Liver (tissue), 10 donors: ENCODE data around the gene ISM2. TPM values are rescaled to one million over a fixed set of nuclear protein-coding genes. Genes with fewer than 3 reads are reported as not detected.

Experiments
- DNase-seq: peaks from one replicate; pipeline ENCODE4 v3.0.0-alpha.2; 2017; ENCODE audit warnings: low spot score
- H3K27ac ChIP-seq, 2 donors: one replicate each; pipeline ENCODE4 v1.7.0; 2013; ENCODE audit warnings: inconsistent platforms in 2 of 2, low read length in 2 of 2, control low read depth in 1 of 2, low read depth in 1 of 2, mild to moderate bottlenecking in 1 of 2
- H3K27me3 ChIP-seq, 4 donors: one replicate each; pipeline versions ENCODE4 v1.6.1 to v1.7.0; 2013; ENCODE audit warnings: low read length in 3 of 4, inconsistent platforms in 1 of 4, mild to moderate bottlenecking in 1 of 4, moderate library complexity in 1 of 4; ENCODE audit not compliant: control insufficient read depth in 4 of 4, insufficient read depth in 4 of 4
- H3K36me3 ChIP-seq, 4 donors: one replicate each; pipeline versions ENCODE4 v1.6.1 to v1.7.0; 2013; ENCODE audit warnings: low read length in 3 of 4, mild to moderate bottlenecking in 3 of 4, low read depth in 1 of 4, moderate library complexity in 1 of 4; ENCODE audit not compliant: control insufficient read depth in 4 of 4, insufficient read depth in 3 of 4
- H3K4me1 ChIP-seq, 4 donors: one replicate each; pipeline versions ENCODE4 v1.6.1 to v1.7.0; 2013; ENCODE audit warnings: low read length in 3 of 4, mild to moderate bottlenecking in 3 of 4, moderate library complexity in 1 of 4; ENCODE audit not compliant: control insufficient read depth in 4 of 4, insufficient read depth in 4 of 4
- H3K4me3 ChIP-seq, 3 donors: one replicate each; pipeline versions ENCODE4 v1.6.1 to v1.7.0; 2013; ENCODE audit warnings: low read length in 3 of 3, control low read depth in 1 of 3, low read depth in 1 of 3, mild to moderate bottlenecking in 1 of 3
- H3K9ac ChIP-seq, 2 donors: one replicate each; pipeline ENCODE4 v1.7.0; 2013; ENCODE audit warnings: low read length in 2 of 2, mild to moderate bottlenecking in 2 of 2, moderate library complexity in 2 of 2, control low read depth in 1 of 2, low read depth in 1 of 2
- H3K9me3 ChIP-seq, 4 donors: one replicate each; pipeline versions ENCODE4 v1.6.1 to v1.7.0; 2013; ENCODE audit warnings: low read length in 3 of 4; ENCODE audit not compliant: control insufficient read depth in 4 of 4
- FOXA1 ChIP-seq: IDR thresholded peaks from 2 replicates; pipeline ENCODE4 v1.6.1; 2016; ENCODE audit warnings: antibody characterized with exemption
- FOXA2 ChIP-seq: IDR thresholded peaks from 2 replicates; pipeline ENCODE4 v1.6.1; 2016; ENCODE audit warnings: antibody characterized with exemption
- GABPA ChIP-seq, 2 donors: IDR thresholded peaks in 1 of 2; conservative IDR thresholded peaks in 1 of 2; 2 replicates each; pipeline ENCODE4 v1.6.1; 2016; ENCODE audit warnings: antibody characterized with exemption in 2 of 2, mild to moderate bottlenecking in 1 of 2, moderate library complexity in 1 of 2
- HNF4A ChIP-seq, 2 donors: conservative IDR thresholded peaks; 2 replicates each; pipeline ENCODE4 v1.6.1; 2016; ENCODE audit warnings: antibody characterized with exemption in 2 of 2, mild to moderate bottlenecking in 2 of 2
- HNF4G ChIP-seq: IDR thresholded peaks from 2 replicates; pipeline ENCODE4 v1.6.1; 2016; ENCODE audit warnings: antibody characterized with exemption
- JUND ChIP-seq, 2 donors: IDR thresholded peaks; 2 replicates each; pipeline ENCODE4 v1.6.1; 2016; ENCODE audit warnings: antibody characterized with exemption in 2 of 2
- NR2F2 ChIP-seq: IDR thresholded peaks from 2 replicates; pipeline ENCODE4 v1.6.1; 2016; ENCODE audit warnings: antibody characterized with exemption
- RAD21 ChIP-seq, 2 donors: IDR thresholded peaks; 2 replicates each; pipeline ENCODE4 v1.6.1; 2016; ENCODE audit warnings: antibody characterized with exemption in 2 of 2, mild to moderate bottlenecking in 2 of 2
- RXRA ChIP-seq, 2 donors: IDR thresholded peaks; 2 replicates each; pipeline ENCODE4 v1.6.1; 2017 to 2018; ENCODE audit warnings: antibody characterized with exemption in 2 of 2, mild to moderate bottlenecking in 1 of 2
- SP1 ChIP-seq: IDR thresholded peaks from 2 replicates; pipeline ENCODE4 v1.6.1; 2018; ENCODE audit warnings: antibody characterized with exemption, mild to moderate bottlenecking
- TAF1 ChIP-seq: conservative IDR thresholded peaks from 2 replicates; pipeline ENCODE4 v1.6.1; 2016; ENCODE audit warnings: antibody characterized with exemption, mild to moderate bottlenecking
- YY1 ChIP-seq: IDR thresholded peaks from 2 replicates; pipeline ENCODE4 v1.6.1; 2016; ENCODE audit warnings: antibody characterized with exemption, mild to moderate bottlenecking
- WGBS: extraction: QIAGEN DNeasy Blood & Tissue Kit; methylation state at CpG from one replicate; pipeline ENCODE4 v1.1.7; 2013; 5-methylcytosine and 5-hydroxymethylcytosine counted together
- polyA plus RNA-seq, 2 donors: library from polyadenylated mRNA; stranded (reverse) in 1 of 2; unstranded in 1 of 2; fragments of 200-250 nt in 1 of 2; fragments of >200 nt in 1 of 2; fragmentation: Nextera tagmentation in 1 of 2; extraction: Ambion mirVana in 1 of 2; gene quantifications; one replicate each; pipeline versions ENCODE4 v1.2.1 to v1.2.3, GENCODE V29; 2013 to 2015
- small RNA-seq: library from RNA; depleted of rRNA; stranded (forward); fragments of <200 nt; gene quantifications from one replicate; pipeline ENCODE3, GENCODE V24; 2014
- total RNA-seq, 2 donors: library from RNA; depleted of rRNA; stranded (reverse); fragments of >200 nt; gene quantifications; one replicate each; pipeline ENCODE4 v1.2.3, GENCODE V29; 2014
- TF ChIP-seq, protein P1 (sequence below): IDR thresholded peaks from 2 replicates; pipeline ENCODE4 v1.6.1; 2016; ENCODE audit warnings: antibody characterized with exemption
- TF ChIP-seq, protein P2 (sequence below): IDR thresholded peaks from 2 replicates; pipeline ENCODE4 v1.6.1; 2016; ENCODE audit warnings: antibody characterized with exemption, mild to moderate bottlenecking
- TF ChIP-seq, protein P3 (sequence below): IDR thresholded peaks from 2 replicates; pipeline ENCODE4 v1.6.1; 2016; ENCODE audit warnings: antibody characterized with exemption
- TF ChIP-seq, protein P4 (sequence below): fragments of 150-350 bp; IDR thresholded peaks from 2 replicates; pipeline ENCODE4 v1.5.1; 2017; ENCODE audit warnings: improper control_type of control experiment, low read depth, low read length; ENCODE audit not compliant: missing input control
- TF ChIP-seq, protein P5 (sequence below): IDR thresholded peaks from 2 replicates; pipeline ENCODE4 v1.6.1; 2016; ENCODE audit warnings: antibody characterized with exemption
- donor health status: healthy.
- donor health status: healthy.
- donor health status: healthy.
- donor health status: healthy.
- donor health status: healthy.

The ISM2 gene
- total and polyA plus RNA-seq, 4 donors: not detected

- no peak overlapping the region for H3K27ac ChIP-seq
- no peak overlapping the region for H3K9ac ChIP-seq
- TF ChIP-seq, protein P1, sequence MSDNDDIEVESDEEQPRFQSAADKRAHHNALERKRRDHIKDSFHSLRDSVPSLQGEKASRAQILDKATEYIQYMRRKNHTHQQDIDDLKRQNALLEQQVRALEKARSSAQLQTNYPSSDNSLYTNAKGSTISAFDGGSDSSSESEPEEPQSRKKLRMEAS: no peak
- TF ChIP-seq JUND (IDR thresholded peaks at IDR 0.05) (no peak), TAF1 (no peak), YY1 (no peak), HNF4A (conservative IDR thresholded peaks at IDR 0.05) (no peak), FOXA2 (no peak), RAD21 (IDR thresholded peaks at IDR 0.05) (no peak), SP1 (no peak), NR2F2 (no peak), GABPA (IDR thresholded peaks at IDR 0.05 in 1 of 2, conservative IDR thresholded peaks at IDR 0.05 in 1 of 2) (no peak), HNF4G (no peak), FOXA1 (no peak), RXRA (IDR thresholded peaks at IDR 0.05) (no peak)
- TF ChIP-seq, protein P2, sequence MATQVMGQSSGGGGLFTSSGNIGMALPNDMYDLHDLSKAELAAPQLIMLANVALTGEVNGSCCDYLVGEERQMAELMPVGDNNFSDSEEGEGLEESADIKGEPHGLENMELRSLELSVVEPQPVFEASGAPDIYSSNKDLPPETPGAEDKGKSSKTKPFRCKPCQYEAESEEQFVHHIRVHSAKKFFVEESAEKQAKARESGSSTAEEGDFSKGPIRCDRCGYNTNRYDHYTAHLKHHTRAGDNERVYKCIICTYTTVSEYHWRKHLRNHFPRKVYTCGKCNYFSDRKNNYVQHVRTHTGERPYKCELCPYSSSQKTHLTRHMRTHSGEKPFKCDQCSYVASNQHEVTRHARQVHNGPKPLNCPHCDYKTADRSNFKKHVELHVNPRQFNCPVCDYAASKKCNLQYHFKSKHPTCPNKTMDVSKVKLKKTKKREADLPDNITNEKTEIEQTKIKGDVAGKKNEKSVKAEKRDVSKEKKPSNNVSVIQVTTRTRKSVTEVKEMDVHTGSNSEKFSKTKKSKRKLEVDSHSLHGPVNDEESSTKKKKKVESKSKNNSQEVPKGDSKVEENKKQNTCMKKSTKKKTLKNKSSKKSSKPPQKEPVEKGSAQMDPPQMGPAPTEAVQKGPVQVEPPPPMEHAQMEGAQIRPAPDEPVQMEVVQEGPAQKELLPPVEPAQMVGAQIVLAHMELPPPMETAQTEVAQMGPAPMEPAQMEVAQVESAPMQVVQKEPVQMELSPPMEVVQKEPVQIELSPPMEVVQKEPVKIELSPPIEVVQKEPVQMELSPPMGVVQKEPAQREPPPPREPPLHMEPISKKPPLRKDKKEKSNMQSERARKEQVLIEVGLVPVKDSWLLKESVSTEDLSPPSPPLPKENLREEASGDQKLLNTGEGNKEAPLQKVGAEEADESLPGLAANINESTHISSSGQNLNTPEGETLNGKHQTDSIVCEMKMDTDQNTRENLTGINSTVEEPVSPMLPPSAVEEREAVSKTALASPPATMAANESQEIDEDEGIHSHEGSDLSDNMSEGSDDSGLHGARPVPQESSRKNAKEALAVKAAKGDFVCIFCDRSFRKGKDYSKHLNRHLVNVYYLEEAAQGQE: no peak
- TF ChIP-seq, protein P3, sequence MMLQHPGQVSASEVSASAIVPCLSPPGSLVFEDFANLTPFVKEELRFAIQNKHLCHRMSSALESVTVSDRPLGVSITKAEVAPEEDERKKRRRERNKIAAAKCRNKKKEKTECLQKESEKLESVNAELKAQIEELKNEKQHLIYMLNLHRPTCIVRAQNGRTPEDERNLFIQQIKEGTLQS: no peak
- TF ChIP-seq, protein P4, sequence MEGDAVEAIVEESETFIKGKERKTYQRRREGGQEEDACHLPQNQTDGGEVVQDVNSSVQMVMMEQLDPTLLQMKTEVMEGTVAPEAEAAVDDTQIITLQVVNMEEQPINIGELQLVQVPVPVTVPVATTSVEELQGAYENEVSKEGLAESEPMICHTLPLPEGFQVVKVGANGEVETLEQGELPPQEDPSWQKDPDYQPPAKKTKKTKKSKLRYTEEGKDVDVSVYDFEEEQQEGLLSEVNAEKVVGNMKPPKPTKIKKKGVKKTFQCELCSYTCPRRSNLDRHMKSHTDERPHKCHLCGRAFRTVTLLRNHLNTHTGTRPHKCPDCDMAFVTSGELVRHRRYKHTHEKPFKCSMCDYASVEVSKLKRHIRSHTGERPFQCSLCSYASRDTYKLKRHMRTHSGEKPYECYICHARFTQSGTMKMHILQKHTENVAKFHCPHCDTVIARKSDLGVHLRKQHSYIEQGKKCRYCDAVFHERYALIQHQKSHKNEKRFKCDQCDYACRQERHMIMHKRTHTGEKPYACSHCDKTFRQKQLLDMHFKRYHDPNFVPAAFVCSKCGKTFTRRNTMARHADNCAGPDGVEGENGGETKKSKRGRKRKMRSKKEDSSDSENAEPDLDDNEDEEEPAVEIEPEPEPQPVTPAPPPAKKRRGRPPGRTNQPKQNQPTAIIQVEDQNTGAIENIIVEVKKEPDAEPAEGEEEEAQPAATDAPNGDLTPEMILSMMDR: no peak
- TF ChIP-seq, protein P5, sequence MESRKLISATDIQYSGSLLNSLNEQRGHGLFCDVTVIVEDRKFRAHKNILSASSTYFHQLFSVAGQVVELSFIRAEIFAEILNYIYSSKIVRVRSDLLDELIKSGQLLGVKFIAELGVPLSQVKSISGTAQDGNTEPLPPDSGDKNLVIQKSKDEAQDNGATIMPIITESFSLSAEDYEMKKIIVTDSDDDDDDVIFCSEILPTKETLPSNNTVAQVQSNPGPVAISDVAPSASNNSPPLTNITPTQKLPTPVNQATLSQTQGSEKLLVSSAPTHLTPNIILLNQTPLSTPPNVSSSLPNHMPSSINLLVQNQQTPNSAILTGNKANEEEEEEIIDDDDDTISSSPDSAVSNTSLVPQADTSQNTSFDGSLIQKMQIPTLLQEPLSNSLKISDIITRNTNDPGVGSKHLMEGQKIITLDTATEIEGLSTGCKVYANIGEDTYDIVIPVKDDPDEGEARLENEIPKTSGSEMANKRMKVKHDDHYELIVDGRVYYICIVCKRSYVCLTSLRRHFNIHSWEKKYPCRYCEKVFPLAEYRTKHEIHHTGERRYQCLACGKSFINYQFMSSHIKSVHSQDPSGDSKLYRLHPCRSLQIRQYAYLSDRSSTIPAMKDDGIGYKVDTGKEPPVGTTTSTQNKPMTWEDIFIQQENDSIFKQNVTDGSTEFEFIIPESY: no peak
- 97% methylated on average over 3 of the region's 3 CpGs for WGBS
- peaks cover 0 to 3% (median under 1%) of the 10 kb centered on the region in 4 donors for H3K9me3 ChIP-seq
- H3K4me1 ChIP-seq: no peaks in the 10 kb centered on the region
- no peaks in the 10 kb centered on the region for H3K27me3 ChIP-seq
- no peak overlapping the region for H3K4me3 ChIP-seq
- H3K36me3 ChIP-seq: peaks cover 24 to 73% (median 66%) of the 10 kb centered on the region in 4 donors
- DNase-seq: no peak
These were observed 73.8 kb downstream of the ISM2 start for GRCh38 chr14:77424862-77425261.

Small RNA genes lying within 50 kb of the gene (small RNA-seq; reads per million reads assigned to genes)
- gene RF00404 (not detected), gene RN7SL587P (not detected)

Other genes with a start within 250 kb of the ISM2 start
- gene NGB, start 227.6 kb downstream of the ISM2 start, total RNA-seq: not detected
- not detected for gene NGB, start 227.6 kb downstream of the ISM2 start, polyA plus RNA-seq
- 10 to 100 TPM in 1 of 2 donors, 1 to 10 TPM in 1; 5.3 to 13.1 TPM for gene POMT2, start 177.9 kb downstream of the ISM2 start, total RNA-seq
- 1 to 10 TPM; 4.8 to 5.2 TPM for gene POMT2, start 177.9 kb downstream of the ISM2 start, polyA plus RNA-seq
- gene GSTZ1, start 177.8 kb downstream of the ISM2 start, total RNA-seq: 100 to 1,000 TPM in 1 of 2 donors, 10 to 100 TPM in 1; 14.9 to 183 TPM
- 10 to 100 TPM; 52.0 to 70.4 TPM for gene GSTZ1, start 177.8 kb downstream of the ISM2 start, polyA plus RNA-seq
- gene TMED8, start 121.7 kb downstream of the ISM2 start, total RNA-seq: 1 to 10 TPM; 6.9 TPM
- 1 to 10 TPM; 1.3 to 1.6 TPM for gene TMED8, start 121.7 kb downstream of the ISM2 start, polyA plus RNA-seq
- gene SAMD15, start 121.4 kb downstream of the ISM2 start, total RNA-seq: under 1 TPM; 0.19 to 0.50 TPM
- under 1 TPM in 1 of 2 donors, not detected in 1; 0.10 TPM for gene SAMD15, start 121.4 kb downstream of the ISM2 start, polyA plus RNA-seq
- under 1 TPM; 0.19 to 0.50 TPM for gene NOXRED1, start 75.3 kb downstream of the ISM2 start, total RNA-seq
- under 1 TPM; 0.06 to 0.42 TPM for gene NOXRED1, start 75.3 kb downstream of the ISM2 start, polyA plus RNA-seq
- gene VIPAS39, start 41.2 kb downstream of the ISM2 start, total RNA-seq: 10 to 100 TPM in 1 of 2 donors, 1 to 10 TPM in 1; 9.8 to 13.9 TPM
- gene VIPAS39, start 41.2 kb downstream of the ISM2 start, polyA plus RNA-seq: 1 to 10 TPM; 5.6 to 8.0 TPM
- 10 to 100 TPM; 45.8 to 80.7 TPM for gene AHSA1, start 40.7 kb downstream of the ISM2 start, total RNA-seq
- gene AHSA1, start 40.7 kb downstream of the ISM2 start, polyA plus RNA-seq: 10 to 100 TPM; 47.5 to 54.3 TPM
- 10 to 100 TPM; 15.1 to 19.2 TPM for gene SPTLC2, start 117.8 kb upstream of the ISM2 start, total RNA-seq
- 1 to 10 TPM; 3.9 to 4.6 TPM for gene SPTLC2, start 117.8 kb upstream of the ISM2 start, polyA plus RNA-seq
- 1 to 10 TPM; 5.1 to 6.1 TPM for gene ALKBH1, start 209.2 kb upstream of the ISM2 start, total RNA-seq
- gene ALKBH1, start 209.2 kb upstream of the ISM2 start, polyA plus RNA-seq: 1 to 10 TPM; 4.2 to 4.9 TPM
- 10 to 100 TPM; 91.1 to 97.3 TPM for gene SLIRP, start 209.3 kb upstream of the ISM2 start, total RNA-seq
- 100 to 1,000 TPM; 145 to 294 TPM for gene SLIRP, start 209.3 kb upstream of the ISM2 start, polyA plus RNA-seq